Occipital lobe (tissue), 2 donors: ENCODE measurements around the gene IFT27. TPM values are rescaled to one million over a fixed set of nuclear protein-coding genes. Genes with fewer than 3 reads are reported as not detected.

Experiments
- DNase-seq: peaks from one replicate; lab custom pipeline; 2025; lab: John Stamatoyannopoulos, UW
- total RNA-seq: library from RNA; depleted of rRNA; stranded (reverse); fragments of >200 nt; gene quantifications from one replicate; pipeline ENCODE4 v1.2.3, GENCODE V29; 2014

The IFT27 gene
- total RNA-seq, 1 donor from 2014 or later, result 16.4 TPM

GRCh38 chr22:36797374-36797773, 21.5 kb upstream of the IFT27 start:
- DNase-seq, result no peak

GRCh38 chr22:36796552-36797175, 20.7 kb upstream of the IFT27 start:
- DNase-seq, result no peak

- DNase-seq, result no peak
Observed at GRCh38 chr22:36795633-36796032, 19.7 kb upstream of the IFT27 start.

GRCh38 chr22:36790648-36791047, 14.7 kb upstream of the IFT27 start:
- no peak for DNase-seq

GRCh38 chr22:36787204-36787988, 11.5 kb upstream of the IFT27 start:
- no peak for DNase-seq

- no peak for DNase-seq
Observed at GRCh38 chr22:36783743-36784142, 7.8 kb upstream of the IFT27 start.

GRCh38 chr22:36781656-36782627, 6.0 kb upstream of the IFT27 start:
- DNase-seq, result peak; percentile 65

GRCh38 chr22:36778020-36778419, 2.1 kb upstream of the IFT27 start:
- no peak for DNase-seq

GRCh38 chr22:36776722-36777121, 803 bp upstream of the IFT27 start:
- no peak for DNase-seq

- no peak for DNase-seq
Observed at GRCh38 chr22:36775586-36775963, 344 bp downstream of the IFT27 start.

- DNase-seq, result no peak
Observed at GRCh38 chr22:36773935-36774334, 2.0 kb downstream of the IFT27 start.

- DNase-seq, result no peak
Observed at GRCh38 chr22:36772451-36772850, 3.5 kb downstream of the IFT27 start.

- DNase-seq, result no peak
Observed at GRCh38 chr22:36771356-36772063, 4.4 kb downstream of the IFT27 start.

GRCh38 chr22:36770513-36771231, 5.2 kb downstream of the IFT27 start:
- DNase-seq, result no peak

- DNase-seq, result no peak
Observed at GRCh38 chr22:36769541-36770512, 6.1 kb downstream of the IFT27 start.

- DNase-seq, result no peak
Observed at GRCh38 chr22:36768616-36769015, 7.3 kb downstream of the IFT27 start.

- DNase-seq, result no peak
Observed at GRCh38 chr22:36768141-36768540, 7.8 kb downstream of the IFT27 start.

GRCh38 chr22:36767035-36767775, 8.7 kb downstream of the IFT27 start:
- DNase-seq, result no peak

GRCh38 chr22:36765943-36766450, 9.9 kb downstream of the IFT27 start:
- DNase-seq, result no peak
